Measurements from ENCODE around the gene POLR3K.

POLR3K gene

DNA sequence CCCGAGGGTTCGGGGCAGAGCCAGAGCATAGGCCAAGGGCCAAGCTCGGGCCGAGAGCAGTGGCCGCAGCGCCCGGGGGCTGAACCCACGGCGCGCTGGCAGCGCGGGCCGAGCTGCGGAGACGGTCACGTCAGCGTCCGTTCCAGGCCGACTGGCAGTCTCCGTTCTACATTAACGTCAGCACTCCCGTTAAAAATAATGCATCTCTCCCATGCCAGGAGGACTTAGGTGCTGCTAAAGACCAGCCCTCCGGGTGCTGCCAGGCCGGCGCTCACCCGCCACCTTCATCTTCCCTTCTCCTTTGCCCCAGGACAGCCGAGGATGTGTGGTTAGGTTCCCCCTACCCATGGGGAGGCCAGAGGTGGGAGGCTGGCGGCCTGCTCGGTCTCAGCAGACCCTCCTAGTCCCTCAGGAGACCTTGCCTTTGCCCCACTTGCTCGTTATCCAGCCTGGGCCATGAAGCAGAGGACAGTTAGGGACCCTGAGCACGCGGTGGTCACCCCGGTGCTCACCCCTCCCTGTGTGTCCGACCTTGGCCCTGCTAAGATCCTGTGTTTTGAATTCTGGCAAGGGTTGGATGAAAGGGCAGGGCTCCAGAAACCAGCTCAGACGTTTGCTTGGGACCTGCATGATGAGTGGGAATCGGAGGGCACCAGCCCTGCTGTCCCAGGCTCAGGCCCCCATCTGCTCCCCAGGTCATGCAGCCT is 25.2 kb upstream of the POLR3K start:
- Histone ChIP-seq H2AFZ (ENCODE audit: low read length) (no peak overlapping the region), H3F3A (ENCODE audit: insufficient read depth, low read length) (no peaks in the 10 kb centered on the region), H3K4me3 (ENCODE audit: low read depth, low read length, poor library complexity, severe bottlenecking) (peak overlapping the region; percentile 93), H3K9me3 (ENCODE audit: low read length) (no peaks in the 10 kb centered on the region), H3K27ac (ENCODE audit: low read depth, low read length, poor library complexity, severe bottlenecking) (peak overlapping the region; percentile 7), H3K4me2 (ENCODE audit: low read length) (peak overlapping the region; percentile 86), H3K79me2 (ENCODE audit: insufficient read depth, low read length) (no peaks in the 10 kb centered on the region), H3K36me3 (ENCODE audit: insufficient read depth, low read length) (peaks cover 10% of the 10 kb centered on the region; the same call in 1 of the 2 replicates), H3K27me3 (ENCODE audit: insufficient read depth, low read length) (0 out of 2 replicates have a peak, but pooled peaks cover 1% of the 10 kb centered on the region), H3K9me2 (ENCODE audit: low read depth, low read length) (no peaks in the 10 kb centered on the region), H3K9ac (ENCODE audit: low read length) (peak overlapping the region; percentile 95), H3K4me1 (ENCODE audit: insufficient read depth, low read length, severe bottlenecking) (peaks cover 19% of the 10 kb centered on the region), H4K20me1 (ENCODE audit: insufficient read depth, low read length) (no peaks in the 10 kb centered on the region)
- TF ChIP-seq EZH2 (IDR thresholded peaks at IDR 0.05; ENCODE audit: borderline replicate concordance, low read length): no peak
- TF ChIP-seq, protein P1, sequence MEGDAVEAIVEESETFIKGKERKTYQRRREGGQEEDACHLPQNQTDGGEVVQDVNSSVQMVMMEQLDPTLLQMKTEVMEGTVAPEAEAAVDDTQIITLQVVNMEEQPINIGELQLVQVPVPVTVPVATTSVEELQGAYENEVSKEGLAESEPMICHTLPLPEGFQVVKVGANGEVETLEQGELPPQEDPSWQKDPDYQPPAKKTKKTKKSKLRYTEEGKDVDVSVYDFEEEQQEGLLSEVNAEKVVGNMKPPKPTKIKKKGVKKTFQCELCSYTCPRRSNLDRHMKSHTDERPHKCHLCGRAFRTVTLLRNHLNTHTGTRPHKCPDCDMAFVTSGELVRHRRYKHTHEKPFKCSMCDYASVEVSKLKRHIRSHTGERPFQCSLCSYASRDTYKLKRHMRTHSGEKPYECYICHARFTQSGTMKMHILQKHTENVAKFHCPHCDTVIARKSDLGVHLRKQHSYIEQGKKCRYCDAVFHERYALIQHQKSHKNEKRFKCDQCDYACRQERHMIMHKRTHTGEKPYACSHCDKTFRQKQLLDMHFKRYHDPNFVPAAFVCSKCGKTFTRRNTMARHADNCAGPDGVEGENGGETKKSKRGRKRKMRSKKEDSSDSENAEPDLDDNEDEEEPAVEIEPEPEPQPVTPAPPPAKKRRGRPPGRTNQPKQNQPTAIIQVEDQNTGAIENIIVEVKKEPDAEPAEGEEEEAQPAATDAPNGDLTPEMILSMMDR (IDR thresholded peaks at IDR 0.05; ENCODE audit: low read length): no peak

DNA sequence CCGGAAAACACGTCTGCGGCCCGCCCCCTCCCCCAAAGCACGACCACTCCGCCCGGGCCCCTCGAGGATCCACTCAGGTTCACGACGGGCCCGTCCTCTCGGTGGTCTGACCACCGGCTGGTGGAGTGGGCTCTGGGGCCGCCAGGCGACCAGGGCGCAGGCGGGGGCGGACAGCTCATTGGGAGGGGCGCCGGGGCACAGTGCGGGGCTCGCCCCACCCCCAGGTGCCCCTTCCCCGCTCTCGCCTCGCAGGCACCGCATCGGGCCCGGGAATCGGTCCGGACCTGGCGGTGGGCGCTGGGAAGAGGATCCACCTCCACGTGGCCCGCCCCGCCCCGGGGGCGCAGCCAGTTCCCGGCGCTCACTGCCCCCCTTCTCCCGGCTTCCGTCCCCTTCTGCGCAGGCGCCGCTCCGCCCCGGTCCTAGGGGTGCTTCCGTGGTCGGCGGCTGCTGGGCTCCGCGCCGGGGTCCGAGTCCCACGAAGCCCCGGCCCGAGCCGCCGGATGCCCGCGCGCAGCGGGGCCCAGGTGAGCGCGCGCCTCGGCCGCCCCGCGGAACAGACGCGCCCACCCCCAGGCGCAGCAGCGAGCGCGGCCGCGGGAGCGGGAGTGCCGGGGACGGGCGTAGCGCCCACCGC is 24.5 kb upstream of the POLR3K start, which contains the start of gene MPG:
Gene MPG (plus strand): TSS at position 419 of the 637 bp plus-strand sequence. CDS start 85 bp downstream, at position 504.
- Histone ChIP-seq H3K27ac (ENCODE audit: low read depth, low read length, poor library complexity, severe bottlenecking) (peak within 1 kb of the TSS; percentile 7), H3K9me3 (ENCODE audit: low read length) (no peaks in the 10 kb centered on the region), H3K4me2 (ENCODE audit: low read length) (peak within 1 kb of the TSS; percentile 86), H4K20me1 (ENCODE audit: insufficient read depth, low read length) (no peaks in the 10 kb centered on the region), H3K27me3 (ENCODE audit: insufficient read depth, low read length) (0 out of 2 replicates have a peak, but pooled peaks cover 6% of the 10 kb centered on the region), H3K4me3 (ENCODE audit: low read depth, low read length, poor library complexity, severe bottlenecking) (peak within 1 kb of the TSS; percentile 93), H3K36me3 (ENCODE audit: insufficient read depth, low read length) (peaks cover 8% of the 10 kb centered on the region; the same call in 1 of the 2 replicates), H3K9me2 (ENCODE audit: low read depth, low read length) (no peaks in the 10 kb centered on the region), H3F3A (ENCODE audit: insufficient read depth, low read length) (no peaks in the 10 kb centered on the region), H2AFZ (ENCODE audit: low read length) (no peak within 1 kb of the TSS), H3K79me2 (ENCODE audit: insufficient read depth, low read length) (no peaks in the 10 kb centered on the region), H3K4me1 (ENCODE audit: insufficient read depth, low read length, severe bottlenecking) (peaks cover 19% of the 10 kb centered on the region), H3K9ac (ENCODE audit: low read length) (peak within 1 kb of the TSS; percentile 95)
- TF ChIP-seq EZH2 (IDR thresholded peaks at IDR 0.05; ENCODE audit: borderline replicate concordance, low read length): no peak

DNA sequence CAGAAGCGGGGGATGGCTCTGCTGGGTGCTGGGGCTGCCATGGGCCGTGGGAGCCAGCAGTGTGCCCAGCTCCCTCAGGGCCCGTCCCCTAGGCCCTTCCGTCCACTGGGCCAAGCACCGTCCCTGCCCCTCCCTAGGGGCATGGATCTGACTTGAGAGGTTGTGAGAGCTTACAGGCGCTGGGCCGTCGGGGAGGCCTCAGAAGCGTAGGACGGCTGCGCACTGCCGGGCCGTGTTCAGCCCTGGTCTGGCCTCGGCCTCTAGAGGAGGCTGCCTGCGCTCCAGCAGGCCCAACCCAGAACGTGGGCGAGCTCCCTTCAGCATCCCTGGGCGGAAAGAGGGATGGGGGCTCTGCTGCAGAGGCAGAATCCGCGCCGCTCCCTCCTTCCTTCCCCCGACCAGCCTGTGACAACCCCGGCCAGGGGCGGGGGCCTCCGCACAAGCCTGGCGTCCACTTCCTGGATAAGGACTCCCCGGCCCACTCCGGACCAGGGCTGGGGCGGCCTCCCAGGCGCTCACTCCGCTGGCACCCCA is 23.9 kb upstream of the POLR3K start:
- TF ChIP-seq, protein P1 (IDR thresholded peaks at IDR 0.05; ENCODE audit: low read length): no peak
- no peak for TF ChIP-seq EZH2 (IDR thresholded peaks at IDR 0.05; ENCODE audit: borderline replicate concordance, low read length)

More for the DNA sequence above, 23.9 kb upstream of the POLR3K start:
- Histone ChIP-seq H3K9me3 (ENCODE audit: low read length) (no peaks in the 10 kb centered on the region), H3K9me2 (ENCODE audit: low read depth, low read length) (no peaks in the 10 kb centered on the region), H3K27ac (ENCODE audit: low read depth, low read length, poor library complexity, severe bottlenecking) (no peak overlapping the region), H3K4me1 (ENCODE audit: insufficient read depth, low read length, severe bottlenecking) (peaks cover 22% of the 10 kb centered on the region), H3K79me2 (ENCODE audit: insufficient read depth, low read length) (no peaks in the 10 kb centered on the region), H3K27me3 (ENCODE audit: insufficient read depth, low read length) (peaks cover 6% of the 10 kb centered on the region; the same call in 1 of the 2 replicates), H3F3A (ENCODE audit: insufficient read depth, low read length) (no peaks in the 10 kb centered on the region), H4K20me1 (ENCODE audit: insufficient read depth, low read length) (no peaks in the 10 kb centered on the region), H2AFZ (ENCODE audit: low read length) (no peak overlapping the region), H3K36me3 (ENCODE audit: insufficient read depth, low read length) (peaks cover 7% of the 10 kb centered on the region; the same call in 1 of the 2 replicates), H3K4me2 (ENCODE audit: low read length) (peak overlapping the region; percentile 86), H3K4me3 (ENCODE audit: low read depth, low read length, poor library complexity, severe bottlenecking) (peak overlapping the region; percentile 93), H3K9ac (ENCODE audit: low read length) (peak overlapping the region; percentile 95)

All from OCI-LY1 (cell line).